GM18517 (cell line): ENCODE measurements around the gene TRIO.
"Not testable (repeated sequence)": the region's sequence is repeated elsewhere in the genome, so short reads cannot be mapped to it uniquely, and the experiment has no call there.

Experiments used
- ATAC-seq: cut with Tn5 transposase; IDR thresholded peaks from one replicate; pipeline ENCODE4 v1.9.1; 2021; ENCODE audit warnings: mild to moderate bottlenecking, moderate library complexity; ENCODE audit not compliant: unreplicated experiment

TRIO gene

GRCh38 chr5:14420101-14420811 is 277.1 kb downstream of the TRIO start:
- ATAC-seq, result no peak

- no peak for ATAC-seq
These were observed 278.7 kb downstream of the TRIO start for GRCh38 chr5:14421851-14422250.

- ATAC-seq, result no peak
These were observed 281.0 kb downstream of the TRIO start for GRCh38 chr5:14424011-14424685.

GRCh38 chr5:14425559-14425958 is 282.4 kb downstream of the TRIO start:
- no peak for ATAC-seq

- no peak for ATAC-seq
These were observed 283.4 kb downstream of the TRIO start for GRCh38 chr5:14426521-14426920.

GRCh38 chr5:14428302-14429081 is 285.4 kb downstream of the TRIO start:
- no peak for ATAC-seq

GRCh38 chr5:14429101-14430050 is 286.2 kb downstream of the TRIO start:
- no peak for ATAC-seq

GRCh38 chr5:14431534-14431933 is 288.4 kb downstream of the TRIO start:
- no peak for ATAC-seq

GRCh38 chr5:14432931-14433589 is 289.9 kb downstream of the TRIO start:
- ATAC-seq, result no peak

- no peak for ATAC-seq
These were observed 292.3 kb downstream of the TRIO start for GRCh38 chr5:14435481-14435880.

GRCh38 chr5:14436122-14436521 is 293.0 kb downstream of the TRIO start:
- ATAC-seq, result not testable (repeated sequence)

- no peak for ATAC-seq
These were observed 293.8 kb downstream of the TRIO start for GRCh38 chr5:14436801-14437542.

GRCh38 chr5:14438195-14438606 is 295.1 kb downstream of the TRIO start:
- no peak for ATAC-seq

- ATAC-seq, result no peak
These were observed 296.1 kb downstream of the TRIO start for GRCh38 chr5:14439087-14439871.

GRCh38 chr5:14440223-14440581 is 297.1 kb downstream of the TRIO start:
- no peak for ATAC-seq

GRCh38 chr5:14440582-14441431 is 297.7 kb downstream of the TRIO start:
- ATAC-seq, result no peak

GRCh38 chr5:14441641-14442040 is 298.5 kb downstream of the TRIO start:
- ATAC-seq, result no peak

GRCh38 chr5:14442536-14442935 is 299.4 kb downstream of the TRIO start:
- ATAC-seq, result no peak
